H1 (cell line): ENCODE data around the gene RPS6KA2. TPM values are rescaled to one million over a fixed set of nuclear protein-coding genes. Genes with fewer than 3 reads are reported as not detected.

Source experiments
- CTCF ChIA-PET: fragments of 300-600 bp; sonication (Branson Sonifier 250); formaldehyde crosslinking; loops from one replicate; lab custom pipeline; 2021; ENCODE audit not compliant: partially characterized antibody; lab: Charles Lee
- POLR2A ChIA-PET: fragments of 300-600 bp; sonication (Branson Sonifier 250); formaldehyde crosslinking; loops from one replicate; lab custom pipeline; 2021; ENCODE audit warnings: inconsistent platforms; ENCODE audit not compliant: partially characterized antibody; lab: Charles Lee
- DNase-seq, 2 experiments: peaks; one replicate each; pipeline versions ENCODE4 v3.0.0 to v3.0.0-alpha.2; 2010 to 2022; ENCODE audit warnings: low spot score in 2 of 2, low read depth in 1 of 2, mixed read lengths in 1 of 2
- FAIRE-seq: peaks from 2 replicates; lab custom pipeline; 2011; peaks lifted over from hg19 to GRCh38; lab: Jason Lieb, UNC
- H2AFZ ChIP-seq: 2 replicates; pipeline ENCODE4 v1.8.1; 2012; ENCODE audit warnings: low read length, inconsistent platforms
- H2AK5ac ChIP-seq: 2 replicates; pipeline ENCODE4 v1.6.1; 2013; ENCODE audit warnings: low read depth, low read length
- H2BK120ac ChIP-seq: replicated peaks from 2 replicates; pipeline ENCODE3; 2013; ENCODE audit warnings: low read depth, low read length, inconsistent platforms
- H2BK12ac ChIP-seq: 2 replicates; pipeline ENCODE4 v1.6.1; 2013; ENCODE audit warnings: low read depth, low read length
- H2BK15ac ChIP-seq: 2 replicates; pipeline ENCODE4 v1.6.1; 2013; ENCODE audit warnings: low read length
- H2BK20ac ChIP-seq: 2 replicates; pipeline ENCODE4 v1.6.1; 2013; ENCODE audit warnings: low read length
- H2BK5ac ChIP-seq: 2 replicates; pipeline ENCODE4 v1.6.1; 2013; ENCODE audit warnings: low read depth, low read length
- H3K14ac ChIP-seq: 2 replicates; pipeline ENCODE4 v1.6.1; 2013; ENCODE audit warnings: inconsistent platforms; ENCODE audit not compliant: insufficient read length
- H3K18ac ChIP-seq: 2 replicates; pipeline ENCODE4 v1.6.1; 2013; ENCODE audit warnings: low read length; ENCODE audit errors: extremely low read depth
- H3K23ac ChIP-seq: 2 replicates; pipeline ENCODE4 v1.6.1; 2013; ENCODE audit warnings: inconsistent platforms; ENCODE audit not compliant: insufficient read length
- H3K23me2 ChIP-seq: 2 replicates; pipeline ENCODE4 v1.6.1; 2013; ENCODE audit warnings: low read depth, low read length
- H3K27ac ChIP-seq: 2 replicates; pipeline ENCODE4 v1.6.1; 2011; ENCODE audit warnings: low read depth, low read length, inconsistent platforms
- H3K27me3 ChIP-seq, 4 experiments: replicated peaks in 1 of 4; 1 replicate in 1 of 4; 2 replicates in 3 of 4; pipeline versions ENCODE4 v1.6.1 to v1.8.1; 2011 to 2013; ENCODE audit warnings: low read length in 3 of 4, mild to moderate bottlenecking in 3 of 4, inconsistent platforms in 2 of 4, mixed read lengths in 2 of 4, moderate library complexity in 1 of 4; ENCODE audit not compliant: control insufficient read depth in 3 of 4, insufficient read depth in 3 of 4; ENCODE audit errors: extremely low read depth in 1 of 4
- H3K36me3 ChIP-seq, 4 experiments: 2 replicates each; pipeline versions ENCODE4 v1.6.1 to v1.8.1; 2011 to 2013; ENCODE audit warnings: mild to moderate bottlenecking in 4 of 4, low read length in 3 of 4, moderate library complexity in 2 of 4, control low read depth in 1 of 4, inconsistent platforms in 1 of 4; ENCODE audit not compliant: insufficient read depth in 4 of 4, control insufficient read depth in 2 of 4
- H3K4ac ChIP-seq: replicated peaks from 2 replicates; pipeline ENCODE3; 2013; ENCODE audit warnings: low read length, low read depth, mixed read lengths, inconsistent platforms; ENCODE audit not compliant: insufficient read length
- H3K4me1 ChIP-seq, 4 experiments: replicated peaks in 1 of 4; 1 replicate in 1 of 4; 2 replicates in 3 of 4; pipeline versions ENCODE4 v1.6.1 to v1.8.1; 2011 to 2013; ENCODE audit warnings: low read length in 3 of 4, inconsistent platforms in 2 of 4, mixed read lengths in 1 of 4; ENCODE audit not compliant: insufficient read depth in 4 of 4, control insufficient read depth in 3 of 4
- H3K4me2 ChIP-seq, 2 experiments: 2 replicates each; pipeline versions ENCODE4 v1.6.1 to v1.8.1; 2011 to 2013; ENCODE audit warnings: low read depth in 2 of 2, low read length in 2 of 2, control low read depth in 1 of 2, inconsistent platforms in 1 of 2, mild to moderate bottlenecking in 1 of 2; ENCODE audit not compliant: insufficient read depth in 1 of 2
- H3K4me3 ChIP-seq, 4 experiments: fragments of 200-600, 300-600 bp in 1 of 4; sonication (generic), shearing (Covaris generic), sonication (Bioruptor Twin) in 1 of 4; 2 replicates each; pipeline versions ENCODE4 v1.5.1 to v1.8.1; 2011 to 2016; ENCODE audit warnings: low read length in 4 of 4, low read depth in 3 of 4, control low read depth in 2 of 4, inconsistent platforms in 2 of 4, mild to moderate bottlenecking in 2 of 4, mixed read lengths in 1 of 4, moderate library complexity in 1 of 4; ENCODE audit not compliant: insufficient read depth in 2 of 4; ENCODE audit errors: extremely low read depth in 1 of 4
- H3K56ac ChIP-seq: replicated peaks from 2 replicates; pipeline ENCODE3; 2013; ENCODE audit warnings: low read depth, mild to moderate bottlenecking, mixed read lengths, low read length, inconsistent platforms; ENCODE audit not compliant: insufficient read length
- H3K79me1 ChIP-seq: 2 replicates; pipeline ENCODE4 v1.6.1; 2013; ENCODE audit warnings: low read depth, low read length, control low read depth
- H3K79me2 ChIP-seq, 2 experiments: 2 replicates each; pipeline versions ENCODE4 v1.6.1 to v1.8.1; 2012 to 2013; ENCODE audit warnings: low read length in 2 of 2, mild to moderate bottlenecking in 2 of 2, inconsistent platforms in 1 of 2; ENCODE audit not compliant: insufficient read depth in 2 of 2, control insufficient read depth in 1 of 2
- H3K9ac ChIP-seq, 4 experiments: replicated peaks in 1 of 4; 1 replicate in 1 of 4; 2 replicates in 3 of 4; pipeline versions ENCODE4 v1.6.1 to v1.8.1; 2011 to 2013; ENCODE audit warnings: low read depth in 3 of 4, low read length in 3 of 4, control low read depth in 2 of 4, mild to moderate bottlenecking in 2 of 4, moderate library complexity in 2 of 4, inconsistent platforms in 1 of 4; ENCODE audit errors: extremely low read depth in 1 of 4
- H3K9me3 ChIP-seq, 2 experiments: 2 replicates each; pipeline versions ENCODE4 v1.6.1 to v1.8.1; 2012 to 2013; ENCODE audit warnings: mild to moderate bottlenecking in 2 of 2, moderate library complexity in 2 of 2, control low read depth in 1 of 2, inconsistent platforms in 1 of 2, low read depth in 1 of 2, low read length in 1 of 2, mixed read lengths in 1 of 2; ENCODE audit not compliant: insufficient read depth in 2 of 2
- H4K20me1 ChIP-seq, 2 experiments: replicated peaks in 1 of 2; 2 replicates each; pipeline versions ENCODE3 to v1.8.1; 2011 to 2013; ENCODE audit warnings: inconsistent platforms in 2 of 2, low read length in 2 of 2, mild to moderate bottlenecking in 1 of 2; ENCODE audit not compliant: insufficient read depth in 2 of 2, control insufficient read depth in 1 of 2
- H4K5ac ChIP-seq: 2 replicates; pipeline ENCODE4 v1.6.1; 2013; ENCODE audit warnings: low read length, low read depth, mixed read lengths, inconsistent platforms; ENCODE audit not compliant: insufficient read length
- H4K8ac ChIP-seq: 2 replicates; pipeline ENCODE4 v1.8.0; 2013; ENCODE audit warnings: mild to moderate bottlenecking, moderate library complexity, low read length, inconsistent platforms; ENCODE audit not compliant: insufficient read depth; ENCODE audit errors: extremely low read depth
- H4K91ac ChIP-seq: replicated peaks from 2 replicates; pipeline ENCODE3; 2013; ENCODE audit warnings: low read length, mixed read lengths, inconsistent platforms; ENCODE audit not compliant: insufficient read length
- CBX8 ChIP-seq: fragments of 300-800, 300-1000 bp; sonication (generic); IDR thresholded peaks from 2 replicates; pipeline ENCODE4 v1.7.1; 2016; ENCODE audit warnings: low read depth, low read length, borderline replicate concordance
- CEBPB ChIP-seq: IDR thresholded peaks from 2 replicates; pipeline ENCODE4 v1.6.1; 2012; ENCODE audit warnings: low read depth, low read length
- CHD1 ChIP-seq: IDR thresholded peaks from 2 replicates; pipeline ENCODE4 v1.6.1; 2012; ENCODE audit warnings: low read depth, low read length, improper control_type of control experiment
- CHD2 ChIP-seq: IDR thresholded peaks from 2 replicates; pipeline ENCODE4 v1.6.1; 2012; ENCODE audit warnings: low read length, improper control_type of control experiment
- KDM1A ChIP-seq: fragments of 200-600, 300-600 bp; sonication (generic); IDR thresholded peaks from 2 replicates; pipeline ENCODE4 v1.7.1; 2016; ENCODE audit warnings: mild to moderate bottlenecking, low read length, borderline replicate concordance
- MAFK ChIP-seq: IDR thresholded peaks from 2 replicates; pipeline ENCODE4 v1.6.1; 2012; ENCODE audit warnings: low read depth, mild to moderate bottlenecking, improper control_type of control experiment, low read length
- NRF1 ChIP-seq: IDR thresholded peaks from 2 replicates; pipeline ENCODE4 v1.6.1; 2011; ENCODE audit warnings: mild to moderate bottlenecking, low read depth, low read length, improper control_type of control experiment
- SIN3A ChIP-seq, 2 experiments: IDR thresholded peaks in 1 of 2; conservative IDR thresholded peaks in 1 of 2; 2 replicates each; pipeline ENCODE4 v1.6.1; 2011 to 2012; ENCODE audit warnings: low read length in 2 of 2, improper control_type of control experiment in 1 of 2, low read depth in 1 of 2, mild to moderate bottlenecking in 1 of 2
- SP1 ChIP-seq: IDR thresholded peaks from 2 replicates; pipeline ENCODE4 v1.6.1; 2011; ENCODE audit warnings: low read depth, low read length
- TBP ChIP-seq: IDR thresholded peaks from 2 replicates; pipeline ENCODE4 v1.6.1; 2011; ENCODE audit warnings: low read depth, low read length, improper control_type of control experiment
- TCF12 ChIP-seq: IDR thresholded peaks from 2 replicates; pipeline ENCODE4 v1.6.1; 2011; ENCODE audit warnings: low read depth, mild to moderate bottlenecking, low read length
- TEAD4 ChIP-seq: IDR thresholded peaks from 2 replicates; pipeline ENCODE4 v1.6.1; 2012; ENCODE audit warnings: low read depth, low read length, inconsistent platforms, mixed read lengths
- WGBS, 2 experiments: shearing (Covaris generic) in 1 of 2; methylation state at CpG; one replicate each; pipeline versions ENCODE4 v1.1.6 to v1.1.7; 2013 to 2015; ENCODE audit warnings: low lambda C conversion rate in 2 of 2, mixed read lengths in 2 of 2, inconsistent platforms in 1 of 2, low coverage in 1 of 2, missing lambda C conversion rate in 1 of 2; ENCODE audit not compliant: insufficient replicate concordance in 2 of 2, insufficient coverage in 1 of 2, insufficient read length in 1 of 2; ENCODE audit errors: extremely low coverage in 1 of 2, missing lambda C conversion rate in 1 of 2; 5-methylcytosine and 5-hydroxymethylcytosine counted together
- polyA plus RNA-seq, 7 experiments: library from polyadenylated mRNA; depleted of rRNA in 3 of 7; stranded (reverse) in 5 of 7; unstranded in 2 of 7; fragments of >200 nt in 5 of 7; fragments of 200-250 nt in 2 of 7; gene quantifications; 1 replicate in 5 of 7; 2 replicates in 1 of 7; 4 replicates in 1 of 7; pipeline versions ENCODE4 v1.2.1 to v1.2.3, GENCODE V29; 2011 to 2013; ENCODE audit warnings: missing spikeins in 2 of 7, mixed read lengths in 2 of 7
- total RNA-seq: library from RNA; stranded (reverse); fragmentation: NEBNext Ultra II Directional; extraction: Animal tissue kit (Norgen Biotek cat#: 25700); gene quantifications from 2 replicates; pipeline ENCODE4 v1.2.1, GENCODE V29; 2021
- TF ChIP-seq, protein P1 (sequence below): IDR thresholded peaks from 2 replicates; pipeline ENCODE4 v1.6.1; 2011; ENCODE audit warnings: low read depth, mild to moderate bottlenecking, low read length; ENCODE audit not compliant: insufficient read depth

The RPS6KA2 gene
- total and polyA plus RNA-seq, 2 of the 8 experiments (the other 6 are each of a cell fraction or from before 2014, with no cell fraction given), result 8.8 to 25.7 TPM

DNA sequence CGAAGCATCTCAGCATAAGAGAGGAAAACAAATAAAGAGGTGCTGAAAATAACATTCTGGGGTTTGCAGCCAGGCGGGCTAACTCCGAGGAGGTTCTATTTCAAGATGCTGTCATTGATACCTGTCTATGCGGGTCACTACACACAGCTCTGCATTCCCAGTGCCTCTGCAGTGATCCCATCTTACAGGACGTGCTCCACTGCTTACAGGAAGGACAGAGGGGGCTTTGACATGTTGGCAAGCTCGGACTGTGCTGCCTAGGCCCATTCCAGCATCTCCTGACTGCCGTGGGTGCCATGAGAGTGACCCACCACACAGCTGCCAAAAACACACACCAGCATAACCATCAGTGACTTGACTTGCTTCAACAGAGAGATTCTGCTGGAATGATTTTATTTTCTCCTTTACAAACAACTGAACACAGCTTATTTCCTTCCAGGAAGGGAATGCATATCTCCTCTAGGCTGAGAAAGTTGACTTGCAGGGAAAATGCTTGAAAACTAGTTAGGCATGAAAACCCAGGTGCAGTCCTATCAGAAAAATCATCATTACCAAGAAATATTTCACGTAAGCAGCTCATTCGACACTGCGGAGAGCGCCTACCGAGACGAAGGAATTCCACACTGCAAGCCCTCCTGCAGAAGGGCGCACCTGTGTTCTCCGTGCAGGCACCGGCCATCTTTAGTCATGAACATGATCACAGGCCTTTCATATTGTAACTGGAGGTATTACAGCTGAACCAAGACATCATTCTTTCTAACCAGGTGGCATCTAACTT, 103.1 kb downstream of the RPS6KA2 start:
- no peak overlapping the region; the same call in 1 of the 2 replicates for H4K8ac ChIP-seq
- FAIRE-seq, result no peak
- H3K4ac ChIP-seq, result no peak overlapping the region
- H2AFZ ChIP-seq, result no peak overlapping the region
- H3K4me3 ChIP-seq, result no peak overlapping the region
- ChIA-PET POLR2A (interaction anchor here (0.9 to 2.7 kb wide), 3 partner anchors 10 to 25 kb away, joined by 3 to 11 read pairs (median 5); no protein-coding TSS in a partner anchor), CTCF (interaction anchor here (0.7 to 3.2 kb wide), 5 partner anchors 9 to 68 kb away, joined by 3 to 13 read pairs (median 4); no protein-coding TSS in a partner anchor)
- H3K9me3 ChIP-seq, result peaks cover 0 to 7% of the 10 kb centered on the region in 2 experiments; a peak in 2 of 4 replicates
- no peak overlapping the region for H2AK5ac ChIP-seq
- H3K4me2 ChIP-seq, result no peak overlapping the region
- H3K18ac ChIP-seq, result no peak overlapping the region
- WGBS, 2 experiments, result 85% methylated on average over 16 of the region's 16 CpGs; no CpG with 5 or more reads in 1 of the 2 experiments
- no peak overlapping the region for H3K14ac ChIP-seq
- H3K9ac ChIP-seq, result no peak overlapping the region
- H2BK120ac ChIP-seq, result no peak overlapping the region
- H2BK15ac ChIP-seq, result no peak overlapping the region
- H3K56ac ChIP-seq, result no peak overlapping the region
- H3K79me2 ChIP-seq, result no peaks in the 10 kb centered on the region
- no peaks in the 10 kb centered on the region; the same call in 1 of the 2 replicates for H3K79me1 ChIP-seq
- no peak for DNase-seq
- no peak overlapping the region for H4K5ac ChIP-seq
- H3K23me2 ChIP-seq, result no peaks in the 10 kb centered on the region
- no peaks in the 10 kb centered on the region for H3K4me1 ChIP-seq
- H3K27ac ChIP-seq, result no peak overlapping the region
- no peak overlapping the region for H2BK20ac ChIP-seq
- no peaks in the 10 kb centered on the region for H4K20me1 ChIP-seq
- no peak overlapping the region for H2BK5ac ChIP-seq
- no peak overlapping the region for H3K23ac ChIP-seq
- H3K36me3 ChIP-seq, result no peaks in the 10 kb centered on the region
- H2BK12ac ChIP-seq, result no peak overlapping the region
- H3K27me3 ChIP-seq, result no peaks in the 10 kb centered on the region
- no peak overlapping the region for H4K91ac ChIP-seq
- TF ChIP-seq SIN3A (conservative IDR thresholded peaks at IDR 0.05 in 1 of 2, IDR thresholded peaks at IDR 0.05 in 1 of 2; ENCODE audit: low read depth in 1 of 2, low read length in 2 of 2) (no peak), TBP (no peak), TCF12 (no peak), CHD2 (no peak), SP1 (no peak), MAFK (no peak), TEAD4 (no peak), CEBPB (no peak), NRF1 (no peak), CBX8 (no peak), CHD1 (no peak), KDM1A (no peak)
- TF ChIP-seq, protein P1, sequence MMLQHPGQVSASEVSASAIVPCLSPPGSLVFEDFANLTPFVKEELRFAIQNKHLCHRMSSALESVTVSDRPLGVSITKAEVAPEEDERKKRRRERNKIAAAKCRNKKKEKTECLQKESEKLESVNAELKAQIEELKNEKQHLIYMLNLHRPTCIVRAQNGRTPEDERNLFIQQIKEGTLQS, result no peak
